Neural progenitor cell (in vitro differentiated cells): ENCODE data around the gene PLCH2.

Experiments
- EZH2 ChIP-seq: fragments of 200-600 bp; sonication (generic); IDR thresholded peaks from 2 replicates; pipeline ENCODE4 v1.6.1; 2017; ENCODE audit warnings: antibody characterized with exemption, mild to moderate bottlenecking, moderate library complexity
- EZH2phosphoT487 ChIP-seq: fragments of 200-600 bp; sonication (generic); IDR thresholded peaks from 2 replicates; pipeline ENCODE4 v1.6.1; 2017; ENCODE audit warnings: antibody characterized with exemption
- TF ChIP-seq, protein P1 (sequence below): fragments of 200-600 bp; sonication (generic); IDR thresholded peaks from 2 replicates; pipeline ENCODE4 v1.5.1; 2017; ENCODE audit warnings: antibody characterized with exemption, mild to moderate bottlenecking

DNA sequence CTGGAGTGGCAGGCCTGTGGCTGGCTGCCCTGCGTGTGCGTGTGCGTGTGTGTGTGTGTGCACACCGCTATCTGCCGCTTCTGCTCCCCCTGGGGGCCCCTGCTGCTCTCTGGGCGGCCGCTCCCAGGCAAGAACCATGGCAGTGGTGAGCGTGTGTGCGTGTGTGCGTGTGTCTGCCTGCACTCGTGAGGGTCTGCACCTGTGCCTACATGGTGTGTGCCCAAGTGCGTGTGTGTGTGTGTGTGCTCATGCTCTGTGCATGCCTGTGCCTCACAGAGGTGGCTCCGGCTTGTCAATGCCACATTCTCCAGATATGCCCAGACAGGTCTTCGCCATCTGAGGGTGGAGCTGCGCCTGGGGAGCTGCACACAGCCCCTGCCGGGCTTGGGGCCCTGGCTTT, 45.0 kb upstream of the PLCH2 start:
- TF ChIP-seq, protein P1, sequence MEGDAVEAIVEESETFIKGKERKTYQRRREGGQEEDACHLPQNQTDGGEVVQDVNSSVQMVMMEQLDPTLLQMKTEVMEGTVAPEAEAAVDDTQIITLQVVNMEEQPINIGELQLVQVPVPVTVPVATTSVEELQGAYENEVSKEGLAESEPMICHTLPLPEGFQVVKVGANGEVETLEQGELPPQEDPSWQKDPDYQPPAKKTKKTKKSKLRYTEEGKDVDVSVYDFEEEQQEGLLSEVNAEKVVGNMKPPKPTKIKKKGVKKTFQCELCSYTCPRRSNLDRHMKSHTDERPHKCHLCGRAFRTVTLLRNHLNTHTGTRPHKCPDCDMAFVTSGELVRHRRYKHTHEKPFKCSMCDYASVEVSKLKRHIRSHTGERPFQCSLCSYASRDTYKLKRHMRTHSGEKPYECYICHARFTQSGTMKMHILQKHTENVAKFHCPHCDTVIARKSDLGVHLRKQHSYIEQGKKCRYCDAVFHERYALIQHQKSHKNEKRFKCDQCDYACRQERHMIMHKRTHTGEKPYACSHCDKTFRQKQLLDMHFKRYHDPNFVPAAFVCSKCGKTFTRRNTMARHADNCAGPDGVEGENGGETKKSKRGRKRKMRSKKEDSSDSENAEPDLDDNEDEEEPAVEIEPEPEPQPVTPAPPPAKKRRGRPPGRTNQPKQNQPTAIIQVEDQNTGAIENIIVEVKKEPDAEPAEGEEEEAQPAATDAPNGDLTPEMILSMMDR: no peak
- no peak for TF ChIP-seq EZH2
- TF ChIP-seq EZH2phosphoT487: no peak
